NB4 (cell line): ENCODE measurements around the gene CYP26B1.

Experiments
- MYC ChIP-seq: IDR thresholded peaks from 2 replicates; pipeline ENCODE4 v1.6.1; 2011; ENCODE audit warnings: low read depth, low read length
- POLR2A ChIP-seq: IDR thresholded peaks from 2 replicates; pipeline ENCODE4 v1.6.1; 2011; ENCODE audit warnings: mild to moderate bottlenecking; ENCODE audit not compliant: insufficient read length; ENCODE audit errors: extremely low read depth
- TF ChIP-seq, protein P1 (sequence below): IDR thresholded peaks from one replicate; pipeline ENCODE4 v1.5.1; 2012; ENCODE audit warnings: low read depth, low read length

DNA sequence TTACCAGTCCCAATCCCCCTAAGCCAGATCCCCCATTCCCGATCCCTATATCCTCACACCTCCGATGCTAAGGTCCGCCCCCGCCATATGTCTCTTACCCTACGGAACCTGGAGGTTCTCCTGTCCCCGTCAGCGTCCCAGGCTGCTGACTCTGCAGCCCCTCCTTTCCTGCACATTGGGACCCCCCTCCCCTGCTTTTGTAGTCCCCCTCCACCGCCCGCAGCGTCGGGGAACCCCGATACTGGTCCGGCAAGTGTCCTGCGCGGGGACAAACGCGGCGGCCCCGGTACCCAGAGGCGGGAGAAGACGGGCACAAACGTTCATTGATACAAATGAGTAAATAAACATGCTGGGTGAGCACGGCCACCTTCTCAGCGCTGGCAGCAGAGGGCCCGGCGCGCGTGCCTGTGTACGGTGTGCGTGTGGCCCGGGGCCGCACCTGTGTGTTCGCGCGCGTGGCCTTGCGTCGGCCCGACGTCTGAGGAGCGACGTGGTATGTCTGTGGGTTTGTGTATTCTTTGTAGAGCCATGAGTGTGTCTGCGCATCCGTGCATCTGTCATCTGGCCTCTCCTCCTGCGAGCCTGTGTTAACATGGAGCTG, 2.0 kb upstream of the CYP26B1 start:
- TF ChIP-seq, protein P1, sequence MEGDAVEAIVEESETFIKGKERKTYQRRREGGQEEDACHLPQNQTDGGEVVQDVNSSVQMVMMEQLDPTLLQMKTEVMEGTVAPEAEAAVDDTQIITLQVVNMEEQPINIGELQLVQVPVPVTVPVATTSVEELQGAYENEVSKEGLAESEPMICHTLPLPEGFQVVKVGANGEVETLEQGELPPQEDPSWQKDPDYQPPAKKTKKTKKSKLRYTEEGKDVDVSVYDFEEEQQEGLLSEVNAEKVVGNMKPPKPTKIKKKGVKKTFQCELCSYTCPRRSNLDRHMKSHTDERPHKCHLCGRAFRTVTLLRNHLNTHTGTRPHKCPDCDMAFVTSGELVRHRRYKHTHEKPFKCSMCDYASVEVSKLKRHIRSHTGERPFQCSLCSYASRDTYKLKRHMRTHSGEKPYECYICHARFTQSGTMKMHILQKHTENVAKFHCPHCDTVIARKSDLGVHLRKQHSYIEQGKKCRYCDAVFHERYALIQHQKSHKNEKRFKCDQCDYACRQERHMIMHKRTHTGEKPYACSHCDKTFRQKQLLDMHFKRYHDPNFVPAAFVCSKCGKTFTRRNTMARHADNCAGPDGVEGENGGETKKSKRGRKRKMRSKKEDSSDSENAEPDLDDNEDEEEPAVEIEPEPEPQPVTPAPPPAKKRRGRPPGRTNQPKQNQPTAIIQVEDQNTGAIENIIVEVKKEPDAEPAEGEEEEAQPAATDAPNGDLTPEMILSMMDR = no peak
- TF ChIP-seq POLR2A (no peak), MYC (no peak)
